Neural cell (in vitro differentiated cells): ENCODE results near the gene GRIA1. TPM values are rescaled to one million over a fixed set of nuclear protein-coding genes. Genes with fewer than 3 reads are reported as not detected.
A peak's percentile ranks its signal among the peaks of the same experiment; 100 is the strongest.

Experiments
- H2AFZ ChIP-seq: fragments of 200-600, 300-800 bp; sonication (generic), shearing (Covaris generic); 2 replicates; pipeline ENCODE4 v1.6.0; 2014; ENCODE audit warnings: low read depth, mild to moderate bottlenecking, antibody characterized with exemption, low read length, moderate library complexity
- H3F3A ChIP-seq: fragments of 200-600 bp; shearing (Covaris generic); 2 replicates; pipeline ENCODE4 v1.6.1; 2016; ENCODE audit warnings: mild to moderate bottlenecking, moderate library complexity, mixed read lengths, antibody characterized with exemption, low read length; ENCODE audit not compliant: insufficient read depth, poor library complexity, severe bottlenecking
- H3K27ac ChIP-seq: fragments of 200-600, 300-800 bp; sonication (generic), shearing (Covaris generic); 2 replicates; pipeline ENCODE4 v1.5.1; 2014; ENCODE audit warnings: mild to moderate bottlenecking, low read length, moderate library complexity
- H3K27me3 ChIP-seq: fragments of 300-800, 200-600 bp; sonication (generic), shearing (Covaris generic); 2 replicates; pipeline ENCODE4 v1.6.0; 2014; ENCODE audit warnings: mild to moderate bottlenecking, low read depth, low read length, moderate library complexity; ENCODE audit not compliant: insufficient read depth
- H3K36me3 ChIP-seq: fragments of 300-800, 200-600 bp; sonication (generic), shearing (Covaris generic); 2 replicates; pipeline ENCODE4 v1.5.1; 2014; ENCODE audit warnings: mild to moderate bottlenecking, antibody characterized with exemption, low read length, moderate library complexity; ENCODE audit not compliant: insufficient read depth
- H3K4me2 ChIP-seq: fragments of 300-800, 200-600 bp; sonication (generic), shearing (Covaris generic); 2 replicates; pipeline ENCODE4 v1.6.0; 2014; ENCODE audit warnings: mild to moderate bottlenecking, low read length
- H3K4me3 ChIP-seq: fragments of 300-800, 200-600 bp; sonication (generic), shearing (Covaris generic); 2 replicates; pipeline ENCODE4 v1.5.1; 2014; ENCODE audit warnings: mild to moderate bottlenecking, low read length, moderate library complexity
- H3K79me2 ChIP-seq: fragments of 200-600 bp; shearing (Covaris generic); replicated peaks from 2 replicates; pipeline ENCODE4 v1.6.0; 2014; ENCODE audit warnings: mild to moderate bottlenecking, low read length, moderate library complexity; ENCODE audit not compliant: insufficient read depth
- H3K9ac ChIP-seq: fragments of 300-800, 200-600 bp; sonication (generic), shearing (Covaris generic); 2 replicates; pipeline ENCODE4 v1.6.1; 2016; ENCODE audit warnings: mild to moderate bottlenecking, low read length, mixed read lengths
- H3K9me2 ChIP-seq: fragments of 200-600 bp; shearing (Covaris generic); 2 replicates; pipeline ENCODE4 v1.6.1; 2016; ENCODE audit warnings: mild to moderate bottlenecking, low read length, mixed read lengths; ENCODE audit not compliant: insufficient read depth
- H3K9me3 ChIP-seq: fragments of 200-600, 300-800 bp; sonication (generic), shearing (Covaris generic); 2 replicates; pipeline ENCODE4 v1.6.1; 2016; ENCODE audit warnings: mild to moderate bottlenecking, mixed run types, low read length, moderate library complexity, mixed read lengths
- H4K20me1 ChIP-seq: fragments of 200-600 bp; shearing (Covaris generic); 2 replicates; pipeline ENCODE4 v1.6.1; 2016; ENCODE audit warnings: mild to moderate bottlenecking, mixed run types; ENCODE audit not compliant: insufficient read depth
- CTCF ChIP-seq: fragments of 450-650 bp; IDR thresholded peaks from 2 replicates; pipeline ENCODE4 v1.5.1; 2014; ENCODE audit warnings: antibody characterized with exemption, mild to moderate bottlenecking, moderate library complexity; ENCODE audit not compliant: poor library complexity, severe bottlenecking
- EP300 ChIP-seq: fragments of 450-650 bp; conservative IDR thresholded peaks from 2 replicates; pipeline ENCODE4 v1.6.1; 2014; ENCODE audit warnings: antibody characterized with exemption, mild to moderate bottlenecking, moderate library complexity; ENCODE audit not compliant: poor library complexity, severe bottlenecking
- EZH2 ChIP-seq: fragments of 200-600, 300-800 bp; shearing (Covaris generic), sonication (generic); IDR thresholded peaks from 2 replicates; pipeline ENCODE4 v1.6.1; 2014; ENCODE audit warnings: antibody characterized with exemption, low read length, borderline replicate concordance, mild to moderate bottlenecking; ENCODE audit not compliant: insufficient read depth, poor library complexity, severe bottlenecking
- MXI1 ChIP-seq: fragments of 450-650 bp; conservative IDR thresholded peaks from 2 replicates; pipeline ENCODE4 v1.6.1; 2014; ENCODE audit warnings: antibody characterized with exemption, mild to moderate bottlenecking; ENCODE audit not compliant: poor library complexity, severe bottlenecking
- POLR2AphosphoS5 ChIP-seq: IDR thresholded peaks from 2 replicates; pipeline ENCODE4 v1.6.1; 2012
- RAD21 ChIP-seq: fragments of 450-650 bp; conservative IDR thresholded peaks from 2 replicates; pipeline ENCODE4 v1.6.1; 2014; ENCODE audit warnings: antibody characterized with exemption, mild to moderate bottlenecking, moderate library complexity
- REST ChIP-seq: IDR thresholded peaks from 2 replicates; pipeline ENCODE4 v1.6.1; 2012; ENCODE audit warnings: borderline replicate concordance
- SMC3 ChIP-seq: fragments of 450-650 bp; conservative IDR thresholded peaks from 2 replicates; pipeline ENCODE4 v1.6.1; 2014; ENCODE audit warnings: antibody characterized with exemption, mild to moderate bottlenecking, moderate library complexity; ENCODE audit not compliant: poor library complexity
- TAF1 ChIP-seq: IDR thresholded peaks from 2 replicates; pipeline ENCODE4 v1.6.1; 2012; ENCODE audit warnings: low read depth
- polyA plus RNA-seq: library from polyadenylated mRNA; depleted of rRNA; stranded (reverse); fragments of >200 nt; gene quantifications from 2 replicates; pipeline ENCODE4 v1.2.3, GENCODE V29; 2014

GRIA1 gene
- polyA plus RNA-seq, 1 donor from 2014 or later: 59.6 TPM

- TF ChIP-seq POLR2AphosphoS5: no peak
- TF ChIP-seq EZH2: no peak
- no peak for TF ChIP-seq EP300
- TF ChIP-seq TAF1: no peak
- no peak for TF ChIP-seq SMC3
- TF ChIP-seq CTCF: no peak
- no peak for TF ChIP-seq REST
- TF ChIP-seq MXI1: no peak
- no peak for TF ChIP-seq RAD21
- Histone ChIP-seq H4K20me1 (no peaks in the 10 kb centered on the region), H3K9me3 (no peaks in the 10 kb centered on the region), H3K9ac (no peak overlapping the region), H3K4me2 (no peak overlapping the region), H3F3A (peaks cover 4% of the 10 kb centered on the region), H3K79me2 (peaks cover 7% of the 10 kb centered on the region), H3K36me3 (no peaks in the 10 kb centered on the region), H3K4me3 (no peak overlapping the region), H2AFZ (no peak overlapping the region), H3K27ac (peak overlapping the region; percentile 78), H3K9me2 (no peaks in the 10 kb centered on the region), H3K27me3 (no peaks in the 10 kb centered on the region)
These were observed 62.4 kb downstream of the GRIA1 start for GRCh38 chr5:153552886-153553285.

- TF ChIP-seq POLR2AphosphoS5 (no peak), TAF1 (no peak), MXI1 (no peak), REST (no peak), CTCF (no peak), EZH2 (no peak), RAD21 (no peak), SMC3 (no peak), EP300 (no peak)
These were observed 65.1 kb downstream of the GRIA1 start for GRCh38 chr5:153555420-153556114.

More at GRCh38 chr5:153555420-153556114, 65.1 kb downstream of the GRIA1 start:
- no peaks in the 10 kb centered on the region for H3K27me3 ChIP-seq
- H3K36me3 ChIP-seq: no peaks in the 10 kb centered on the region
- no peaks in the 10 kb centered on the region for H3K9me3 ChIP-seq
- no peaks in the 10 kb centered on the region for H3K9me2 ChIP-seq
- H3K27ac ChIP-seq: no peak overlapping the region
- no peaks in the 10 kb centered on the region for H3F3A ChIP-seq
- no peak overlapping the region for H3K9ac ChIP-seq
- no peaks in the 10 kb centered on the region for H4K20me1 ChIP-seq
- no peak overlapping the region for H3K4me2 ChIP-seq
- H3K79me2 ChIP-seq: no peaks in the 10 kb centered on the region
- H3K4me3 ChIP-seq: no peak overlapping the region
- no peak overlapping the region for H2AFZ ChIP-seq
